Measurements from ENCODE around the gene RALB.

RALB gene

DNA sequence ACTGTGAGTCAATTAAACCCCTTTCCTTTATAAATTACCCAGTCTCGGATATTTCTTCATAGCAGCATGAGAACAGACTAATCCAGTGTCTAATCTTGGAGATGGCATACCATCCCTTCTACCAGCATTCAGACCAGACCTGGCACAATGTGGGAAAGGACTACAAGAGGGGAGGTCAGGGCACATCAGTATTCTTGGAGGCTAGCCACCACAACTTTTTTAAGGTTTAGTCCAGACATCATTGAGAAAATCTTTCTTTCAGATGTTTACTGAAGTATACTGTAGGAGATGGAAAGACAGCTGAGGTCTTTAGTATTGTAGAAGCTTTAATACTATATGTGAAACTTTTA lies 4.0 kb downstream of the RALB start:
- TF ChIP-seq, protein P1, sequence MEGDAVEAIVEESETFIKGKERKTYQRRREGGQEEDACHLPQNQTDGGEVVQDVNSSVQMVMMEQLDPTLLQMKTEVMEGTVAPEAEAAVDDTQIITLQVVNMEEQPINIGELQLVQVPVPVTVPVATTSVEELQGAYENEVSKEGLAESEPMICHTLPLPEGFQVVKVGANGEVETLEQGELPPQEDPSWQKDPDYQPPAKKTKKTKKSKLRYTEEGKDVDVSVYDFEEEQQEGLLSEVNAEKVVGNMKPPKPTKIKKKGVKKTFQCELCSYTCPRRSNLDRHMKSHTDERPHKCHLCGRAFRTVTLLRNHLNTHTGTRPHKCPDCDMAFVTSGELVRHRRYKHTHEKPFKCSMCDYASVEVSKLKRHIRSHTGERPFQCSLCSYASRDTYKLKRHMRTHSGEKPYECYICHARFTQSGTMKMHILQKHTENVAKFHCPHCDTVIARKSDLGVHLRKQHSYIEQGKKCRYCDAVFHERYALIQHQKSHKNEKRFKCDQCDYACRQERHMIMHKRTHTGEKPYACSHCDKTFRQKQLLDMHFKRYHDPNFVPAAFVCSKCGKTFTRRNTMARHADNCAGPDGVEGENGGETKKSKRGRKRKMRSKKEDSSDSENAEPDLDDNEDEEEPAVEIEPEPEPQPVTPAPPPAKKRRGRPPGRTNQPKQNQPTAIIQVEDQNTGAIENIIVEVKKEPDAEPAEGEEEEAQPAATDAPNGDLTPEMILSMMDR (IDR thresholded peaks at IDR 0.05) = no peak

DNA sequence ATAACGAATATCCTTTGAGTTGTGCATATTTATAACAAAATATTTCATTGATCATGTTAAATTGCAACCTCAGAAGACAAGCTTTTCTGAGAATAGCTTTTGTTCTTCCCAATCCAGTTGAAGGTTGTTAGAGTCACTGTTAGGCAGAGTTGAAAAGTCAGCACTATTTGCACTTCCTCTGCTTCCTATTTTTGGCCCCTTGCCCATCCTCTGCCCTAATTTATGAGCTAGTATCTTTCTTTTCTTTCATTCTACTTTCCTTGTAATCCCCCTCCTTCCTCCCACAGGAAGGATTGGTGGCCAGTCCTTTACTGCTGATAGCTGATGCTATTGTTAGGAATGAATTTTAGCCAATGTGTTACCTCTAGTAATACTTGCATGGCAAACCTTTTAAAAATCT lies 4.9 kb downstream of the RALB start:
- TF ChIP-seq, protein P1 (IDR thresholded peaks at IDR 0.05) = no peak

DNA sequence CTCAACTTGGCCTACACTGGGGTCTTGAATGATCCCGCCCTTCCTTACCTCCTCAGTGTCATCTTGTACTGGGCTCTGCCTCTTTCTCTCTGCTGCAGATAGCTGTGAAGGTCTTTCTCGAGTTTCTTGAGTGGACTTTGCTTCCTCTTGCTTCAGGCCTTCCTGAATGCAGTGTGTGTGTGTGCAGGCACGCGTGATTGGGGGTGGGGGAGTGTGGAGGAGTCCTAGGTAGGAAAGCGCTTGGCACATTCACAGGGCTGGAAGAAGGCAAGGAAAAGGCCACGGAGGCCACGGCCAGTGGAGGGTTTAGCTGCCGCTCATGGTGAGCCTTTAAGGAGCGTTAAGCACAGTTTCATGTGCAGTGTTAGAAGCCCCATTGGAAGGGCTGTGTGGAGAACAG lies 5.5 kb downstream of the RALB start:
- TF ChIP-seq, protein P1 (IDR thresholded peaks at IDR 0.05) = no peak

DNA sequence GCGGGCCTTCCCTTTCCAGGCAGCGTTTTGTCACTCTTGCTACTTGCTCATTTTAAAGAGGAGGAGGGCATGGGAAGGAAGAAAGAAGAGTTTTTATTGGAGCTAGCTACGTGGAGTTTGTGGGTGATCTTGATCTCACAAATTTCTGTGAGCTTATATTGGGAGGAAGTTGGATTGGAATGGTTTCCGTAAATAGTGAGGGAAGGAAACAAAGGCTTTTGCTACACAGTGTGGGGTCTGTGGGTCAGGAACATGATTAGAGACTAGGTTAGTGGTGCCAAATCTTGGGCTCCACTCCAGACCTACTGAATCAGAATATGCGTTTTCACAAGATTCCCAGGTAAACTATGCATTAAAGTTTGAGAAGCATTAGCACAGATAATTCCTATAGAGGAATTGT lies 8.1 kb downstream of the RALB start:
- TF ChIP-seq, protein P1 (IDR thresholded peaks at IDR 0.05) = no peak

DNA sequence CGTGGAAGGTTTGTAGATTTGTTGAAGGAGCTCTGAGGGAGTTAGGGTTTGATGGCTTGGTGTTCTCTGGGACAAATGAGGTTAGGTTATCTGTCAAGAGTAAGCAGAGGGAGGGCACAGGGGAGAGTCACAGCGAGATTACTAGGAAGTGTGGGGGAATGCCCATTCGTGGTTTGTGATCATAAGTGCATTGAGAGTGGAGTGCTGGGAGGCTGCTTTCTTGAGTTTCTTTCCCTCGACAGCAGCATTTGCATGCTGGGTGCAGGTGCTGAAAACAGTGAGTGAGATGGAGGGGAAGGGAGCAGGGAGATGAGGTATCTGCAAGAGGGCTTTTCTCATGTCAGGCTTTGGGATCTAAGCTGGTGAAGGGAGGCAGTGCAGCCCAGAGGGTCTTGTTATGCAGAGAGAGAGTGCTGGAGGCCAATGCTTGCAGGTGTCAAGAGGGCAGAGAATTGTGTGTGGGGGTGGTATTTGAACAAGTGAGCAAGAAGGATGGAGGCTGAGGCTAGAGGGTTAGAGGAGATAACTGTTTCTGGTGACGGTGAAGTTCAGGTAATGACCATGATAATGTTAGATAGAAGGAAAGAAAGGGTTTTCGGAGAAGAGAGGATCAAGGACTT lies 8.8 kb downstream of the RALB start:
- TF ChIP-seq, protein P1 (IDR thresholded peaks at IDR 0.05) = no peak

DNA sequence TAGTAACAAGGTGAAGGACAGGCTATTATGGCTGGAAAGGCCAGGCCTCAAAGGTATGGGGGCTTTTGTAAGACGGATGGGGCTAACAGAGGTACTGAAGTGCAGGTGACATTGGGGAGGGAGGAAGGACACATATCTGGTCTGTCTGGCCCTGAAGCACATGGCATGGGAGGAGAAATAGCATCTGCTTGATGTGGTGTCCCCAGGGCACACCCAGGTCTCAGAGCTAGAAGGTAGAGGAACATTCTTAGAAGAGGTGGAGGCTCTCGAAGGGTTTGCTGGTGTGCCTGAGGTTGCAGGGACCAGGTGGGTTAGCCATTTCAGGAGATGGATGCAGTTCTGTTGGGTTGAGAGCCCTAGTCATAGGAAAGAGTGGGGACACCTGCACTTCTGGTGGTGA lies 9.5 kb downstream of the RALB start:
- TF ChIP-seq, protein P1 (IDR thresholded peaks at IDR 0.05) = no peak

DNA sequence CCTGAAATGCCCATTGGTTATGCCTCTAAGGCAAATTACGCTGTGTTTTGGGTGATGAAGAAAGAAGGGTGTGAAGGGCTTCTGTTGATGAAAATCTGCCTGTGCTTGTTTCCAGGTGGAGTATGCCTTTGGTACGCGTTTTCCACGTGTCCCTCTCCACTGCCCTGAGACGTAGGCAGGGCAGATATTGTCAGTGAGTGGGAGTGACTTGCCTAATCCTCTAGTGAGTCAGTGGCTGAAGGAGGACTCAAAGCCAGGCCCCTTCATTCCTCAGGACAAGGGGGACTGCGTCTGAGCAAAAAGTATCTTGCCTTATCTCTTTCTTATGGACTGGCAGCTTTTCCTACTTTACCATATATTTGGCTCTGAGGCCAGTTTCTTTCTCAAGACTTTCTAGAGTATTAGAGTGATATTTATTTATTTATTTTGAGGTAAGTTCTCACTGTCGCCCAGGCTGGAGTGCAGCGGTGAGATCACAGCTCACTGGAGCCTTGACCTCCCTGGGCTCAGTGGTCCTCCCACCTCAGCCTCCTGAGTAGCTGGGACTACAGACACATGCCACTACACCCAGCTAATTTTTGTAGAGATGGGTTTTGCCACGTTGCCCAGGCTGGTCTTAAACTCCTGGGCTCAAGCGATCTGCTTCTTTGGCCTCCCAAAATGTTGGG lies 10.2 kb downstream of the RALB start:
- TF ChIP-seq, protein P1 (IDR thresholded peaks at IDR 0.05) = no peak

Measured in LNCAP (cell line).